A549 (cell line): Measurements from ENCODE around the gene TBX15. TPM values are rescaled to one million over a fixed set of nuclear protein-coding genes. Genes with fewer than 3 reads are reported as not detected.

Experiments
- ATAC-seq, 2 experiments: fragments of 200-7000 bp in 1 of 2; fragments of >200 bp in 1 of 2; cut with Nextera tagmentation in 1 of 2; cut with Tn5 transposase in 1 of 2; 3 replicates each; pipeline versions ENCODE4 v1.8.0 to v1.9.1; 2018 to 2020; ENCODE audit warnings: mild to moderate bottlenecking in 1 of 2, moderate library complexity in 1 of 2
- CTCF ChIA-PET: fragments of 300-600 bp; sonication (Branson Sonifier 250); formaldehyde crosslinking; extraction: SDS; loops from one replicate; lab custom pipeline; 2021; ENCODE audit warnings: antibody characterized with exemption, inconsistent platforms; lab: Yijun Ruan, JAX
- POLR2A ChIA-PET: fragments of 350-600 bp; formaldehyde crosslinking; extraction: SDS; loops from one replicate; lab custom pipeline; 2021; ENCODE audit warnings: antibody characterized with exemption, inconsistent platforms; lab: Yijun Ruan, JAX
- DNase-seq, 2 experiments: peaks; one replicate each; pipeline versions ENCODE4 v3.0.0 to v3.0.0-alpha.2; 2011 to 2016; ENCODE audit warnings: low read depth in 1 of 2, low spot score in 1 of 2
- FAIRE-seq: peaks from 2 replicates; lab custom pipeline; 2011; peaks lifted over from hg19 to GRCh38; lab: Jason Lieb, UNC
- H3K27ac ChIP-seq, 2 experiments: fragments of >200 bp; sonication (Bioruptor Twin); formaldehyde crosslinking; 3 replicates each; pipeline ENCODE4 v1.5.1; 2016 to 2017
- H3K4me1 ChIP-seq: fragments of >200 bp; sonication (Bioruptor Twin); formaldehyde crosslinking; 3 replicates; pipeline ENCODE4 v1.6.1; 2016
- H3K4me2 ChIP-seq: fragments of >200 bp; sonication (Bioruptor Twin); formaldehyde crosslinking; 3 replicates; pipeline ENCODE4 v1.6.1; 2016
- H3K4me3 ChIP-seq: fragments of >200 bp; sonication (Bioruptor Twin); formaldehyde crosslinking; 3 replicates; pipeline ENCODE4 v1.5.1; 2016
- H3K9me3 ChIP-seq: fragments of >200 bp; sonication (Bioruptor Twin); formaldehyde crosslinking; 3 replicates; pipeline ENCODE4 v1.6.1; 2016
- ATOH8 ChIP-seq: fragments of 250-450 bp; sonication (Bioruptor Pico); IDR thresholded peaks from 2 replicates; pipeline ENCODE4 v1.5.0; 2020; ENCODE audit warnings: low read depth, mild to moderate bottlenecking, moderate library complexity
- BCL3 ChIP-seq: fragments of >200 bp; sonication (Bioruptor Twin); formaldehyde crosslinking; IDR thresholded peaks from 3 replicates; pipeline ENCODE4 v1.6.1; 2016
- E2F6 ChIP-seq: IDR thresholded peaks from 2 replicates; pipeline ENCODE4 v1.6.1; 2012; ENCODE audit warnings: low read depth, borderline replicate concordance
- EHF ChIP-seq: fragments of 250-450 bp; sonication (Bioruptor Pico); IDR thresholded peaks from 2 replicates; pipeline ENCODE4 v1.5.0; 2020; ENCODE audit warnings: mild to moderate bottlenecking
- EHMT2 ChIP-seq: fragments of 200-600 bp; sonication (generic); IDR thresholded peaks from 2 replicates; pipeline ENCODE4 v1.6.1; 2016; ENCODE audit warnings: antibody characterized with exemption, low read depth, mild to moderate bottlenecking, moderate library complexity
- FOSB ChIP-seq: fragments of 250-450 bp; sonication (Bioruptor Pico); IDR thresholded peaks from 2 replicates; pipeline ENCODE4 v1.5.0; 2020; ENCODE audit warnings: mild to moderate bottlenecking, moderate library complexity
- FOSL2 ChIP-seq, 2 experiments: fragments of 450-650 bp in 1 of 2; fragments of >200 bp in 1 of 2; sonication (Bioruptor Twin) in 1 of 2; formaldehyde crosslinking; IDR thresholded peaks; 2 replicates each; pipeline versions ENCODE4 v1.5.0 to v1.6.1; 2016 to 2020; ENCODE audit warnings: mild to moderate bottlenecking in 1 of 2, moderate library complexity in 1 of 2
- FOXS1 ChIP-seq: fragments of 250-450 bp; sonication (Bioruptor Pico); IDR thresholded peaks from 2 replicates; pipeline ENCODE4 v1.5.0; 2020; ENCODE audit warnings: mild to moderate bottlenecking, moderate library complexity
- GATA3 ChIP-seq: IDR thresholded peaks from 2 replicates; pipeline ENCODE4 v1.6.1; 2012; ENCODE audit warnings: borderline replicate concordance
- HDAC2 ChIP-seq: fragments of 200-600 bp; sonication (generic); IDR thresholded peaks from 2 replicates; pipeline ENCODE4 v1.6.1; 2016
- HEYL ChIP-seq: fragments of 250-450 bp; sonication (Bioruptor Pico); IDR thresholded peaks from 2 replicates; pipeline ENCODE4 v1.8.0; 2021; ENCODE audit warnings: mild to moderate bottlenecking, moderate library complexity
- HMGXB4 ChIP-seq: fragments of 250-450 bp; sonication (Bioruptor Pico); IDR thresholded peaks from 2 replicates; pipeline ENCODE4 v1.5.0; 2021; ENCODE audit warnings: mild to moderate bottlenecking, moderate library complexity, borderline replicate concordance
- HOXA7 ChIP-seq: fragments of 250-450 bp; sonication (Bioruptor Pico); IDR thresholded peaks from 2 replicates; pipeline ENCODE4 v1.5.0; 2020; ENCODE audit warnings: mild to moderate bottlenecking, moderate library complexity
- HOXB13 ChIP-seq: fragments of 250-450 bp; sonication (Bioruptor Pico); IDR thresholded peaks from 2 replicates; pipeline ENCODE4 v1.5.0; 2020; ENCODE audit warnings: low read depth, mild to moderate bottlenecking, moderate library complexity
- KDM5A ChIP-seq: fragments of 200-600 bp; sonication (generic); IDR thresholded peaks from 2 replicates; pipeline ENCODE4 v1.6.1; 2016; ENCODE audit warnings: antibody characterized with exemption, mild to moderate bottlenecking
- MAZ ChIP-seq: fragments of 150-350 bp; IDR thresholded peaks from 2 replicates; pipeline ENCODE4 v1.6.1; 2014; ENCODE audit warnings: antibody characterized with exemption, low read depth, low read length, borderline replicate concordance
- PBX3 ChIP-seq: IDR thresholded peaks from 2 replicates; pipeline ENCODE4 v1.6.1; 2012
- POLR2A ChIP-seq: IDR thresholded peaks from 2 replicates; pipeline ENCODE4 v1.6.1; 2012; ENCODE audit warnings: mild to moderate bottlenecking, low read length
- POLR2AphosphoS2 ChIP-seq: conservative IDR thresholded peaks from 2 replicates; pipeline ENCODE4 v1.6.1; 2012; ENCODE audit warnings: low read length, improper control_type of control experiment, inconsistent platforms
- RAD21 ChIP-seq, 2 experiments: fragments of >200 bp in 1 of 2; sonication (Bioruptor Twin) in 1 of 2; formaldehyde crosslinking in 1 of 2; IDR thresholded peaks in 1 of 2; conservative IDR thresholded peaks in 1 of 2; 2 replicates in 1 of 2; 3 replicates in 1 of 2; pipeline ENCODE4 v1.6.1; 2012 to 2018; ENCODE audit warnings: inconsistent platforms in 1 of 2
- SMC3 ChIP-seq: fragments of >200 bp; sonication (Bioruptor Twin); formaldehyde crosslinking; IDR thresholded peaks from 3 replicates; pipeline ENCODE4 v1.6.1; 2018; ENCODE audit warnings: inconsistent platforms
- TFCP2L1 ChIP-seq: fragments of 250-450 bp; sonication (Bioruptor Pico); IDR thresholded peaks from 2 replicates; pipeline ENCODE4 v1.5.0; 2021; ENCODE audit warnings: mild to moderate bottlenecking
- TP53 ChIP-seq: fragments of 250-450 bp; sonication (Bioruptor Pico); IDR thresholded peaks from 2 replicates; pipeline ENCODE4 v1.5.0; 2021; ENCODE audit warnings: mild to moderate bottlenecking, moderate library complexity
- ZC3H11A ChIP-seq: fragments of 450-650 bp; IDR thresholded peaks from 2 replicates; pipeline ENCODE4 v1.6.1; 2014; ENCODE audit warnings: antibody characterized with exemption, mild to moderate bottlenecking
- ZFP36 ChIP-seq: fragments of 450-650 bp; IDR thresholded peaks from 2 replicates; pipeline ENCODE4 v1.6.1; 2014; ENCODE audit warnings: borderline replicate concordance; ENCODE audit not compliant: partially characterized antibody
- WGBS: methylation state at CpG from one replicate; pipeline ENCODE4 v1.1.6; 2017; ENCODE audit errors: missing lambda C conversion rate; 5-methylcytosine and 5-hydroxymethylcytosine counted together
- polyA minus RNA-seq: library from RNA; depleted of rRNA, polyadenylated mRNA; stranded (reverse); fragments of >200 nt; gene quantifications from 2 replicates; pipeline ENCODE4 v1.2.3, GENCODE V29; 2011; rRNA and poly(A)+ RNA removed
- polyA plus RNA-seq, 4 experiments: library from polyadenylated mRNA; depleted of rRNA in 3 of 4; stranded (reverse); fragments of >200 nt; fragmentation: RNase III in 1 of 4; extraction: RNeasy Plus Mini Kit Qiagen cat#74134 plus additional on column Dnase treatment in 1 of 4; gene quantifications; 2 replicates in 3 of 4; 3 replicates in 1 of 4; pipeline ENCODE4 v1.2.3, GENCODE V29; 2011 to 2017

Gene TBX15
- 0.04 and 0.08 TPM in 2 replicates for polyA plus RNA-seq (2011; rRNA removed)
- 0.01 and 0.03 TPM in 2 replicates for polyA plus RNA-seq (2012; cell fraction: cytosol; rRNA removed)
- polyA plus RNA-seq (2012; cell fraction: nucleus; rRNA removed) = 0.01 and 0.02 TPM in 2 replicates
- polyA plus RNA-seq (2017; fragmentation: RNase III; extraction: RNeasy Plus Mini Kit Qiagen cat#74134 plus additional on column Dnase treatment) = 0.03 TPM in 1 of 3 replicates, not detected in the others
- 0.21 TPM in 1 of 2 replicates, not detected in the other for polyA minus RNA-seq

GRCh38 chr1:118988186-118989005 lies at the start of gene TBX15:
Gene TBX15 (minus strand): TSS chr1:118988343. CDS start chr1:118987795, 548 bp downstream.
- Histone ChIP-seq H3K4me2 (no peak within 1 kb of the TSS), H3K9me3 (no peaks in the 10 kb centered on the region), H3K4me1 (no peaks in the 10 kb centered on the region), H3K4me3 (no peak within 1 kb of the TSS), H3K27ac (no peak within 1 kb of the TSS)
- 63% methylated on average over 30 of the region's 31 CpGs for whole genome bisulfite sequencing
- no peak for DNase-seq
- ChIA-PET POLR2A (no interaction called here), CTCF (no interaction called here)
- no peak for FAIRE-seq
- TF ChIP-seq HEYL = no peak
- TF ChIP-seq TP53 (CRISPR knock-in tag) = no peak
- TF ChIP-seq HOXA7 (CRISPR knock-in tag) = no peak
- no peak for TF ChIP-seq FOXS1 (CRISPR knock-in tag)
- TF ChIP-seq HDAC2 = no peak
- no peak for TF ChIP-seq ZFP36
- no peak for TF ChIP-seq MAZ
- no peak for TF ChIP-seq ZC3H11A
- no peak for TF ChIP-seq HMGXB4 (CRISPR knock-in tag)
- TF ChIP-seq POLR2AphosphoS2 = no peak
- TF ChIP-seq BCL3 = no peak
- no peak for TF ChIP-seq TFCP2L1
- no peak for TF ChIP-seq PBX3
- no peak for TF ChIP-seq EHMT2
- no peak for TF ChIP-seq FOSB (CRISPR knock-in tag)
- TF ChIP-seq SMC3 = no peak
- ATAC-seq = no peak

GRCh38 chr1:119034359-119034758 lies 46.2 kb upstream of the TBX15 start:
- H3K4me1 ChIP-seq = no peaks in the 10 kb centered on the region
- H3K4me3 ChIP-seq = no peak overlapping the region
- H3K9me3 ChIP-seq = no peaks in the 10 kb centered on the region
- no peak for ATAC-seq
- no peak overlapping the region for H3K27ac ChIP-seq
- POLR2A ChIA-PET = no interaction called here
- CTCF ChIA-PET = no interaction called here
- no peak overlapping the region for H3K4me2 ChIP-seq
- DNase-seq = no peak
- TF ChIP-seq GATA3 (no peak), ATOH8 (CRISPR knock-in tag) (no peak), EHF (CRISPR knock-in tag) (no peak), TFCP2L1 (no peak), E2F6 (no peak), POLR2A (no peak), FOSL2 (IDR thresholded peaks at IDR 0.05) (no peak), FOSL2 (CRISPR knock-in tag; IDR thresholded peaks at IDR 0.05) (no peak), KDM5A (no peak), HOXB13 (CRISPR knock-in tag) (no peak), RAD21 (conservative IDR thresholded peaks at IDR 0.05 in 1 of 2, IDR thresholded peaks at IDR 0.05 in 1 of 2) (no peak), HOXA7 (CRISPR knock-in tag) (no peak), POLR2AphosphoS2 (no peak)
- no peak for FAIRE-seq
